Measurements from ENCODE around the gene FES. TPM values are rescaled to one million over a fixed set of nuclear protein-coding genes. Genes with fewer than 3 reads are reported as not detected.

The FES gene
- total RNA-seq, 1 experiment from 2014 or later: 6.7 TPM

- Histone ChIP-seq H2BK15ac (ENCODE audit: low read depth, low read length) (no peak overlapping the region), H2BK20ac (ENCODE audit: low read depth, low read length, poor library complexity, severe bottlenecking) (no peak overlapping the region), H4K20me1 (ENCODE audit: control insufficient read depth, insufficient read depth, insufficient read length) (no peaks in the 10 kb centered on the region), H3K4ac (ENCODE audit: low read depth, low read length) (no peak overlapping the region), H3K4me1 (ENCODE audit: insufficient read depth, low read length) (peaks cover 3% of the 10 kb centered on the region; the same call in 1 of the 2 replicates), H2BK12ac (ENCODE audit: insufficient read length, low read depth, low read length) (no peak overlapping the region), H3K4me2 (ENCODE audit: insufficient read depth, insufficient read length, low read length) (no peak overlapping the region), H4K91ac (ENCODE audit: insufficient read length, low read depth, low read length) (no peak overlapping the region), H2AK5ac (ENCODE audit: insufficient read length, low read length) (no peak overlapping the region), H3K27me3 (ENCODE audit: insufficient read depth, low read length) (no peaks in the 10 kb centered on the region), H3K9me3 (ENCODE audit: control insufficient read depth, low read depth, low read length) (no peaks in the 10 kb centered on the region), H4K5ac (ENCODE audit: insufficient read length, low read depth, low read length) (no peak overlapping the region), H3T11ph (ENCODE audit: low read length) (no peak overlapping the region), H2BK5ac (ENCODE audit: insufficient read length, low read length) (no peak overlapping the region), H3K9ac (ENCODE audit: extremely low read depth, insufficient read length, low read length) (no peak overlapping the region), H3K79me1 (ENCODE audit: insufficient read depth, low read depth, low read length, poor library complexity, severe bottlenecking) (no peaks in the 10 kb centered on the region), H3K27ac (ENCODE audit: insufficient read length, low read depth, low read length) (no peak overlapping the region), H2BK120ac (ENCODE audit: low read depth, low read length, poor library complexity, severe bottlenecking) (no peak overlapping the region), H3K18ac (ENCODE audit: insufficient read length, low read depth, low read length) (no peak overlapping the region), H3K79me2 (ENCODE audit: insufficient read depth, low read length) (no peaks in the 10 kb centered on the region), H4K8ac (replicated peaks; ENCODE audit: insufficient read length, low read depth, low read length) (no peak overlapping the region), H3K56ac (ENCODE audit: insufficient read length, low read depth, low read length) (no peak overlapping the region), H3K14ac (ENCODE audit: insufficient read depth, low read length) (no peak overlapping the region), H2AFZ (ENCODE audit: low read length) (no peak overlapping the region), H3K23ac (ENCODE audit: insufficient read length, low read depth, low read length) (no peak overlapping the region), H3K23me2 (ENCODE audit: insufficient read length, low read depth, low read length, poor library complexity, severe bottlenecking) (no peaks in the 10 kb centered on the region)
- H3K27me3 Mint-ChIP-seq (ENCODE audit: low read depth): no peaks in the 10 kb centered on the region
- no peak overlapping the region for H3K4me3 Mint-ChIP-seq
- no peak overlapping the region for H3K27ac Mint-ChIP-seq
- H3K36me3 Mint-ChIP-seq (ENCODE audit: insufficient read depth in 1 of 3, low read depth in 3 of 3): no peaks in the 10 kb centered on the region; a peak in 1 of 7 replicates
- TF ChIP-seq CTCF (conservative IDR thresholded peaks at IDR 0.05): no peak; the same call in 2 of the 3 replicates
- no CpG with 5 or more reads among the region's 10 CpGs for WGBS (ENCODE audit: extremely low coverage, insufficient read length, low lambda C conversion rate)
- peaks cover 23 to 29% of the 10 kb centered on the region in 2 experiments for H3K4me1 Mint-ChIP-seq
- peak; percentile 50 for DNase-seq
- H3K9me3 Mint-ChIP-seq: no peaks in the 10 kb centered on the region; a peak in 1 of 5 replicates
These were observed 19.8 kb upstream of the FES start for GRCh38 chr15:90864507-90864906.

All from H9 (cell line).